HEK293 (cell line): ENCODE measurements around the gene TK1.

Source experiments
- CTCF ChIA-PET: fragments of 350-600 bp; formaldehyde crosslinking; extraction: SDS; loops from one replicate; lab custom pipeline; 2021; ENCODE audit warnings: antibody characterized with exemption; lab: Yijun Ruan, JAX
- POLR2A ChIA-PET: fragments of 300-600 bp; formaldehyde crosslinking; extraction: SDS; loops from one replicate; lab custom pipeline; 2020; ENCODE audit warnings: antibody characterized with exemption, inconsistent platforms; lab: Yijun Ruan, JAX
- H3K27ac ChIP-seq: fragments of 200-500 bp; sonication (Bioruptor generic); 2 replicates; pipeline ENCODE4 v1.5.1; 2014; ENCODE audit warnings: low read depth, low read length, control low read depth, inconsistent platforms; ENCODE audit errors: extremely low read depth
- H3K36me3 ChIP-seq, 2 experiments: fragments of 200-500 bp in 1 of 2; sonication (Bioruptor generic) in 1 of 2; 1 replicate in 1 of 2; 2 replicates in 1 of 2; pipeline ENCODE4 v1.5.1; 2014 to 2017; ENCODE audit warnings: inconsistent platforms in 2 of 2, low read length in 2 of 2; ENCODE audit not compliant: control insufficient read depth in 2 of 2, insufficient read depth in 1 of 2
- H3K4me1 ChIP-seq: fragments of 200-500 bp; sonication (Bioruptor generic); 2 replicates; pipeline ENCODE4 v1.5.1; 2014; ENCODE audit warnings: mild to moderate bottlenecking, low read length, inconsistent platforms; ENCODE audit not compliant: control insufficient read depth, insufficient read depth
- H3K4me3 ChIP-seq: 2 replicates; pipeline ENCODE4 v1.5.1; 2011; ENCODE audit warnings: low read depth, mild to moderate bottlenecking, control low read depth, low read length, moderate library complexity
- H3K9me3 ChIP-seq: fragments of 200-500 bp; sonication (Bioruptor generic); 2 replicates; pipeline ENCODE4 v1.5.1; 2014; ENCODE audit warnings: low read depth, low read length, inconsistent platforms; ENCODE audit not compliant: control insufficient read depth, insufficient read depth
- BCL11A ChIP-seq: fragments of 450-650 bp; formaldehyde crosslinking; IDR thresholded peaks from 2 replicates; pipeline ENCODE4 v1.5.1; 2016; ENCODE audit warnings: low read depth, missing biosample characterization, missing genetic modification characterization
- GLIS1 ChIP-seq: fragments of 450-650 bp; formaldehyde crosslinking; IDR thresholded peaks from 2 replicates; pipeline ENCODE4 v1.5.1; 2016; ENCODE audit warnings: missing biosample characterization, missing genetic modification characterization
- IKZF3 ChIP-seq: fragments of 450-650 bp; IDR thresholded peaks from 2 replicates; pipeline ENCODE4 v1.5.0; 2018; ENCODE audit warnings: missing biosample characterization, mild to moderate bottlenecking, missing genetic modification characterization, moderate library complexity
- KLF10 ChIP-seq: fragments of 450-650 bp; IDR thresholded peaks from 2 replicates; pipeline ENCODE4 v1.5.1; 2018; ENCODE audit warnings: missing biosample characterization, mild to moderate bottlenecking, missing genetic modification characterization
- KLF17 ChIP-seq: fragments of 450-650 bp; formaldehyde crosslinking; IDR thresholded peaks from 2 replicates; pipeline ENCODE4 v1.5.1; 2016; ENCODE audit warnings: missing biosample characterization, missing genetic modification characterization
- KLF7 ChIP-seq: fragments of 450-650 bp; formaldehyde crosslinking; IDR thresholded peaks from 2 replicates; pipeline ENCODE4 v1.5.1; 2016; ENCODE audit warnings: missing biosample characterization, missing genetic modification characterization, borderline replicate concordance
- PATZ1 ChIP-seq: fragments of 450-650 bp; formaldehyde crosslinking; IDR thresholded peaks from 2 replicates; pipeline ENCODE4 v1.5.1; 2016; ENCODE audit warnings: missing biosample characterization, missing genetic modification characterization
- PRDM10 ChIP-seq: fragments of 450-650 bp; formaldehyde crosslinking; IDR thresholded peaks from 2 replicates; pipeline ENCODE4 v1.5.1; 2016; ENCODE audit warnings: missing biosample characterization, missing genetic modification characterization
- SP3 ChIP-seq: fragments of 450-650 bp; formaldehyde crosslinking; IDR thresholded peaks from 2 replicates; pipeline ENCODE4 v1.5.1; 2016; ENCODE audit warnings: missing biosample characterization, missing genetic modification characterization
- ZBTB10 ChIP-seq: fragments of 450-650 bp; formaldehyde crosslinking; IDR thresholded peaks from 2 replicates; pipeline ENCODE4 v1.5.1; 2016; ENCODE audit warnings: missing biosample characterization, missing genetic modification characterization
- ZBTB20 ChIP-seq: fragments of 450-650 bp; formaldehyde crosslinking; IDR thresholded peaks from 2 replicates; pipeline ENCODE4 v1.5.1; 2016; ENCODE audit warnings: missing biosample characterization, missing genetic modification characterization
- ZBTB48 ChIP-seq: fragments of 450-650 bp; formaldehyde crosslinking; IDR thresholded peaks from 2 replicates; pipeline ENCODE4 v1.5.1; 2016; ENCODE audit warnings: missing biosample characterization, missing genetic modification characterization
- ZFHX2 ChIP-seq: fragments of 450-650 bp; formaldehyde crosslinking; conservative IDR thresholded peaks from 2 replicates; pipeline ENCODE4 v1.5.1; 2016; ENCODE audit warnings: missing biosample characterization, missing genetic modification characterization
- ZFP3 ChIP-seq: fragments of 450-650 bp; formaldehyde crosslinking; IDR thresholded peaks from 2 replicates; pipeline ENCODE4 v1.5.1; 2016; ENCODE audit warnings: low read depth, missing biosample characterization, missing genetic modification characterization
- ZFP41 ChIP-seq: fragments of 450-650 bp; formaldehyde crosslinking; IDR thresholded peaks from 2 replicates; pipeline ENCODE4 v1.5.1; 2016; ENCODE audit warnings: missing biosample characterization, missing genetic modification characterization, borderline replicate concordance
- ZNF24 ChIP-seq: fragments of 450-650 bp; formaldehyde crosslinking; IDR thresholded peaks from 2 replicates; pipeline ENCODE4 v1.5.1; 2016; ENCODE audit warnings: missing biosample characterization, missing genetic modification characterization
- ZNF335 ChIP-seq: fragments of 450-650 bp; formaldehyde crosslinking; conservative IDR thresholded peaks from 2 replicates; pipeline ENCODE4 v1.5.1; 2016; ENCODE audit warnings: missing biosample characterization, missing genetic modification characterization
- ZNF366 ChIP-seq: fragments of 450-650 bp; formaldehyde crosslinking; conservative IDR thresholded peaks from 2 replicates; pipeline ENCODE4 v1.5.1; 2016; ENCODE audit warnings: missing biosample characterization, missing genetic modification characterization
- ZNF394 ChIP-seq: fragments of 450-650 bp; formaldehyde crosslinking; IDR thresholded peaks from 2 replicates; pipeline ENCODE4 v1.5.1; 2016; ENCODE audit warnings: missing biosample characterization, missing genetic modification characterization, mild to moderate bottlenecking, moderate library complexity, borderline replicate concordance
- ZNF398 ChIP-seq: fragments of 450-650 bp; formaldehyde crosslinking; IDR thresholded peaks from 2 replicates; pipeline ENCODE4 v1.5.1; 2017; ENCODE audit warnings: missing biosample characterization, missing genetic modification characterization
- ZNF600 ChIP-seq: fragments of 450-650 bp; formaldehyde crosslinking; IDR thresholded peaks from 2 replicates; pipeline ENCODE4 v1.5.1; 2016; ENCODE audit warnings: missing biosample characterization, missing genetic modification characterization
- ZNF610 ChIP-seq: fragments of 450-650 bp; formaldehyde crosslinking; IDR thresholded peaks from 2 replicates; pipeline ENCODE4 v1.5.1; 2016; ENCODE audit warnings: missing biosample characterization, missing genetic modification characterization, borderline replicate concordance
- ZNF747 ChIP-seq: fragments of 450-650 bp; formaldehyde crosslinking; IDR thresholded peaks from 2 replicates; pipeline ENCODE4 v1.5.1; 2016; ENCODE audit warnings: missing biosample characterization, missing genetic modification characterization

TK1 gene

GRCh38 chr17:78128551-78129350, 58.1 kb downstream of the TK1 start, which contains the start of gene TMC6:
Gene TMC6, minus strand, starts transcription at chr17:78128755. Its CDS starts 1,923 bp downstream, at chr17:78126832.
- POLR2A ChIA-PET = interaction anchor here (0.6 to 2.1 kb wide), 7 partner anchors 11 to 130 kb away, joined by 3 to 13 read pairs (median 3); partner anchors contain the start of genes AFMID and TK1
- Histone ChIP-seq H3K4me1 (peaks cover 6% of the 10 kb centered on the region; the same call in 1 of the 2 replicates), H3K4me3 (peak within 1 kb of the TSS; percentile 62), H3K36me3 (peaks cover 0 to 4% of the 10 kb centered on the region in 2 experiments; a peak in 1 of 3 replicates), H3K27ac (peak within 1 kb of the TSS; percentile 37; the same call in 1 of the 2 replicates), H3K9me3 (no peaks in the 10 kb centered on the region)
- CTCF ChIA-PET = interaction anchor here (0.6 to 2.2 kb wide), 7 partner anchors 11 to 232 kb away, joined by 3 to 13 read pairs (median 4); no protein-coding TSS in a partner anchor
- no peak for TF ChIP-seq ZNF24 (tag by site-specific recombination)
- TF ChIP-seq ZFHX2 (tag by site-specific recombination) = peak; percentile 84
- peak; percentile 63; the same call in 1 of the 2 replicates for TF ChIP-seq SP3
- TF ChIP-seq PRDM10 = peak; percentile 53
- peak; percentile 36; the same call in 1 of the 2 replicates for TF ChIP-seq ZNF610 (tag by site-specific recombination)
- no peak for TF ChIP-seq ZFP3 (tag by site-specific recombination)
- TF ChIP-seq ZNF747 = no peak
- TF ChIP-seq KLF17 (tag by site-specific recombination) = peak; percentile 46
- TF ChIP-seq BCL11A = 0 out of 2 replicates have a peak, but pooled peaks have one; percentile 25
- TF ChIP-seq KLF10 (tag by site-specific recombination) = 0 out of 2 replicates have a peak, but pooled peaks have one; percentile 68
- peak; percentile 70 for TF ChIP-seq ZNF366 (tag by site-specific recombination)
- peak; percentile 86 for TF ChIP-seq ZNF335 (tag by site-specific recombination)
- TF ChIP-seq ZNF398 (tag by site-specific recombination) = peak; percentile 89
- peak; percentile 85 for TF ChIP-seq ZBTB20 (tag by site-specific recombination)
- no peak for TF ChIP-seq ZFP41
- TF ChIP-seq IKZF3 (tag by site-specific recombination) = peak; percentile 45; the same call in 1 of the 2 replicates
- TF ChIP-seq ZBTB10 (tag by site-specific recombination) = 0 out of 2 replicates have a peak, but pooled peaks have one; percentile 42
- TF ChIP-seq GLIS1 = peak; percentile 51
- peak; percentile 93 for TF ChIP-seq ZBTB48 (tag by site-specific recombination)
- peak; percentile 53 for TF ChIP-seq PATZ1 (tag by site-specific recombination)
- TF ChIP-seq KLF7 = 0 out of 2 replicates have a peak, but pooled peaks have one; percentile 19
- peak; percentile 75 for TF ChIP-seq ZNF394 (tag by site-specific recombination)
- peak; percentile 49; the same call in 1 of the 2 replicates for TF ChIP-seq ZNF600
